Astrocyte of the spinal cord (primary cell): ENCODE results near the gene MED15.

ENCODE experiments used
- DNase-seq: peaks from one replicate; pipeline ENCODE4 v3.0.0; 2011; ENCODE audit warnings: low read depth, low spot score
- H3K4me3 ChIP-seq: 2 replicates; pipeline ENCODE4 v1.5.1; 2011; ENCODE audit warnings: low read depth, mild to moderate bottlenecking, low read length, moderate library complexity
- CTCF ChIP-seq: IDR thresholded peaks from 2 replicates; pipeline ENCODE4 v1.5.1; 2012; ENCODE audit warnings: low read depth, mild to moderate bottlenecking, low read length, inconsistent platforms
- in situ Hi-C: cut with HindIII; loops from 2 replicates; pipeline ENCODE4 v1.10.0; 2017; ENCODE audit warnings: low sequenced_read_pairs

Gene MED15

DNA sequence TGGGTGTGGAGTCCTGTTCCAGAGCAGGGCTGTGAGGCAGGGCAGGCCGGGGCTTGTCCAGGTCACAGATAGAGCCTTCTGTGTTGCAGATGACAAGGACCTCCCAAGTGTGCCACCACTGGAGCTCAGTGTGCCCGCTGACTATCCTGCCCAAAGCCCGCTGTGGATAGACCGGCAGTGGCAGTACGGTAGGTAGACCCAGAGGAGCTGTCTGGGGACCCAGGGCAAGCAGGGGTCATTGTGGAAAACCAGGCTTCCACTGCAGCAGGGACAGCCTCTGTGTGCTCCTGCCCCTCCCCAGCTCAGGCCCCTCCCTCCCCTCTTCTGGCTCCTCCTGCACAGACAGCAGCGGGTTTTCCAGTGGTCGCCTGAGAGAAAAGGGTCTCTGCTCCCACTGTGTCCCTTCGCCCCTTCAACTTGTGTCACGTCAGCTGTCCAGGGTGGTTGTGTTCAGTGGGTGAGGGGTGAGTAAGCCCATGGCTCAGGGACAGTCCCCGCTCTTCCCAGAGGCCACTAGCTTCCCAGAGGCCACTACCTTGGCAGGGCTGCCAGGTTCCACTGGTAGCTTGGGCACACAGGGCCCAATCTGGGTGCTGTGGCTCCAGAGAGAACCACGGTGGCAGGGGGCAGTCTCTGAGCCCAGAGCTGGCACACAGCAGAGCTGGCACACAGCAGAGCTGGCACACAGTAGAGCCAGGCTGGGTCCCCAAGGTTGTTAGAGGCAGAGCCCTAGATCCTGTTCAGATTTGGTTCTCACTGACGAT lies 78.4 kb downstream of the MED15 start:
- no peak overlapping the region for H3K4me3 ChIP-seq
- DNase-seq, result no peak
- TF ChIP-seq CTCF, result no peak
- in situ Hi-C loops, result no loop called here

- no peak overlapping the region for H3K4me3 ChIP-seq
- in situ Hi-C loops, result no loop called here
- no peak for DNase-seq
- no peak for TF ChIP-seq CTCF
Observed at GRCh38 chr22:20586403-20586745, 79.0 kb downstream of the MED15 start.

DNA sequence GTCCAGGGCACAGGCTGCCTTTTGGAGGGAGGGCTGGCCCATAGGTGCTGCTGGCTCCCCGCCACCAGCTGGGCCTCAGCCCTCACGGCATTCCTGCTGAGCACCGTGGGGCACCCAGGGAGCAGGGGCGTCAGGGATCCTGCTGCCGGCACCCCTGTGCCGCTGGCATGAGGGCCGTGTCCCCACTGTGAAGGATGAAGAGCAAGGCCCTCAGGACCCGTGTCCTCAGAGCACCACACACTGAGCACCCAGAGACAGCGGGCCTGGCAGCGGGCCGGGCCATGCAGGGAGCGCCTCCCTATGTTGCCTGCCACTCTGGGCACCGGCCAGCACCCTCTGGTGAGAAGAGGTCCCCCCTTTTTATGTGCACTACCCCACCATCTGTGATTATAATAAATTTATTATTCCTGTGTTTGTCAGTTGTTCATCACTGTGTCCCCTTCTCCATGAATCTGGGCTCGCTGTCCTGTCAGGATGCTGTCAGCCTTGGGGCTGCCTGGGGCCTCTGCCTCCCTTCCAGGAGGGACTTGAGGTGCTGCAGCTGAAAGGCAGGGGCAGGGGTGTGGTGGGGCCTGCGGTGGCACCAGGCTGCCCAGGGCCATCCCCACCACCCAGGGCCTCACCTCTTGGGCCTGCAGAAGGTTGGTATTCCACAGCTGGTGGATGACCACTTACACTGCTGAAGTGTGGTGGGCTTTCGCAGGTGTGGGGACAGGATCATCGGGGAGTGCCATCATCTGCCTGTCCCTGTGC lies 80.0 kb downstream of the MED15 start:
- no peak for DNase-seq
- no peak for TF ChIP-seq CTCF
- in situ Hi-C loops, result no loop called here
- no peak overlapping the region for H3K4me3 ChIP-seq

DNA sequence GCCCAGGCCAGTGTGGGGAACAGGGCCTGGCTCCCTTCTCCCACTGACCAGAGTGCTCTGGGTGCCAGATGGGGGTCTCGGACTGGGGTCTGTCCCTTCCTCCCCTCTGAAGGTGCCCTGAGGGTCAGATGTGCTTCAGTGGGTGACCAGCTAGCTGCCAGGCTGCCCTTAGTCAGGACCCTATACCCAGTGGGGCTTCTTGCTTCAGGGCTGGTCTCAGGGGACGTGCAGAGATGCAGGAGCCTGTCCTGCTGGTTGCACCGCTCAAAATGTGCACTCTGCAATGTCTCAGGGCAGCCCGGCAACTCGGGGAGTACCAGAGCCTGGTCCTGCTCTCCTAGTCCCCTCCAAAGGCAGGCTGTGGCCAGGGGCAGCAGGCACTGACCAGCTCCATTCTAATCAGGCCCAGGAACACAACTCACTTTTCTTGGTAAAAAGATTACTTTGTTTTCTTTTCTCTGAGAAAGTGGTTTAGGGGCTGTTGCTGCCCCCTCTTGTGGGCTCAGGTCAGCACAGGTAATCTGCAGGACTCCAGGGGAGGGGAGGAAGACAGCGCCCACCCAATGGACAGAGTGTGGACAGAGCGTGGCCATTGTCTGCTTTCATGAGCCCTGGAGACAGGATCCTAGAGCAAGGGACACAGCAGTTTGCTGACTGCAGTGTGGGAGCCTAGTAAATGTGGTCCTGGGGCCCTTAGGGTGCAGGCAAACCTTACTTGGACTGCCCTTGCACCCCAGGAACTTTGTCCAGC lies 80.9 kb downstream of the MED15 start:
- H3K4me3 ChIP-seq, result no peak overlapping the region
- no peak for DNase-seq
- in situ Hi-C loops, result no loop called here
- TF ChIP-seq CTCF, result no peak

DNA sequence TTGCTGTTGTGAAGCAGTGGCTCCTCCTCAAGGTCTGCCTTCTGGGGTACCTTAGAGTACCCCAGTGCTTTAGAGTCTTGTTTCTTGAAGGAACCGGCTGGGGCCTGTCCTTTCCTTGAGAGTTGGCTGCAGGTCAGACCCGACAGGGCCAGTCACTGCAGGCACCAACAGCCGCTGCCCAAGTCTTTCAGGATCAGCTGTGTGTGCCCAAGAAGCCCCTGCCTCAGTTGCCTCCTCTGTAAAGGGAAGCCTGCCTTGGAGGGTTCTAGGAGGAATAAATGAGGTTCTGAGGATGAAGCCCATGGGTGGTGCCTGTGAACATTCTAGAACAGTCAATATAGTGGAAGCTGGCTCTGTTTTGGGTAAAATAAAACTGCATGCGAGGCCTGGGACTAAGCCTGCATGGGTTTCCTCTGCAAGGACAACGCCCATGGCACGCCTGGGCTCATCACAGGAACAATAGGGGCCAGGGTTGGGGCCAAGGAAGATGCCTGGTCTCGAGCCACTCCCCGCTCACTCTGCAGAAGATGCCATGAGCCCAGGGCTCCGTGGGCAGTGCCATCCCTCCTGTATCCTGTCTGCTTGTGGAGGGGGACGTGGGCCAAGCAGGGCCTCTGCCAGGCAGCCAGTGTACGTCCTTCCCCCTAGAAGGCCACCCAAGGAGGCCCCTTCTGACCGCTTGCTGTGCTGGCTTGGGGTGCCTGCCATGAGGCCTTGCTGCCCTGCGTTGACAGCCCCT lies 81.6 kb downstream of the MED15 start:
- no peak overlapping the region for H3K4me3 ChIP-seq
- no peak for TF ChIP-seq CTCF
- in situ Hi-C loops, result no loop called here
- DNase-seq, result no peak
